ACC112 (cell line): ENCODE measurements around the gene ACTN1.

Experiments
- H2AFZ ChIP-seq: fragments of 200-600 bp; sonication (generic); one replicate; pipeline ENCODE4 v1.6.0; 2017; ENCODE audit warnings: antibody characterized with exemption, low read length; ENCODE audit not compliant: unreplicated experiment
- H3K27ac ChIP-seq: fragments of 200-600 bp; sonication (generic); 2 replicates; pipeline ENCODE4 v1.5.1; 2014; ENCODE audit warnings: low read depth, mild to moderate bottlenecking, antibody characterized with exemption, low read length, moderate library complexity
- H3K27me3 ChIP-seq: fragments of 200-600 bp; sonication (generic); 2 replicates; pipeline ENCODE4 v1.6.1; 2014; ENCODE audit warnings: mild to moderate bottlenecking, antibody characterized with exemption, low read length, moderate library complexity, mixed read lengths; ENCODE audit not compliant: insufficient read depth
- H3K36me3 ChIP-seq: fragments of 200-600 bp; sonication (generic); 2 replicates; pipeline ENCODE4 v1.6.1; 2016; ENCODE audit warnings: mild to moderate bottlenecking, antibody characterized with exemption, low read length, moderate library complexity, mixed read lengths; ENCODE audit not compliant: insufficient read depth
- H3K4me1 ChIP-seq: fragments of 200-600 bp; sonication (generic); one replicate; pipeline ENCODE4 v1.6.1; 2016; ENCODE audit warnings: low read length, mixed read lengths; ENCODE audit not compliant: insufficient read depth, unreplicated experiment, control insufficient read depth
- H3K4me3 ChIP-seq: fragments of 200-600 bp; sonication (generic); 2 replicates; pipeline ENCODE4 v1.5.1; 2014; ENCODE audit warnings: mild to moderate bottlenecking, low read depth, low read length
- H3K79me2 ChIP-seq: fragments of 200-600 bp; sonication (generic); one replicate; pipeline ENCODE4 v1.6.0; 2016; ENCODE audit warnings: low read length; ENCODE audit not compliant: control insufficient read depth, unreplicated experiment, insufficient read depth

ACTN1 gene

GRCh38 chr14:68952531-68953195 is 26.4 kb downstream of the ACTN1 start:
- H3K79me2 ChIP-seq: peaks cover 91% of the 10 kb centered on the region
- peaks cover 89% of the 10 kb centered on the region for H3K4me1 ChIP-seq
- H3K27me3 ChIP-seq: no peaks in the 10 kb centered on the region
- H3K4me3 ChIP-seq: peak overlapping the region; percentile 40
- H2AFZ ChIP-seq: no peak overlapping the region
- peak overlapping the region; percentile 92 for H3K27ac ChIP-seq
- H3K36me3 ChIP-seq: peaks cover 9% of the 10 kb centered on the region; the same call in 1 of the 2 replicates

- peaks cover 7% of the 10 kb centered on the region; the same call in 1 of the 2 replicates for H3K36me3 ChIP-seq
- no peaks in the 10 kb centered on the region for H3K27me3 ChIP-seq
- H3K4me1 ChIP-seq: peaks cover 89% of the 10 kb centered on the region
- no peak overlapping the region for H2AFZ ChIP-seq
- H3K4me3 ChIP-seq: 0 out of 2 replicates have a peak overlapping the region, but pooled peaks have one; percentile 40
- peak overlapping the region; percentile 92 for H3K27ac ChIP-seq
- H3K79me2 ChIP-seq: peaks cover 91% of the 10 kb centered on the region
Measured at GRCh38 chr14:68951800-68952530, 27.1 kb downstream of the ACTN1 start.

- peaks cover 91% of the 10 kb centered on the region for H3K79me2 ChIP-seq
- no peaks in the 10 kb centered on the region for H3K36me3 ChIP-seq
- H3K27ac ChIP-seq: peak overlapping the region; percentile 92
- no peaks in the 10 kb centered on the region for H3K27me3 ChIP-seq
- peaks cover 89% of the 10 kb centered on the region for H3K4me1 ChIP-seq
- no peak overlapping the region for H2AFZ ChIP-seq
- peak overlapping the region; percentile 40; the same call in 1 of the 2 replicates for H3K4me3 ChIP-seq
Measured at GRCh38 chr14:68951035-68951797, 27.9 kb downstream of the ACTN1 start.

GRCh38 chr14:68950111-68950510 is 29.0 kb downstream of the ACTN1 start:
- peaks cover 91% of the 10 kb centered on the region for H3K79me2 ChIP-seq
- no peaks in the 10 kb centered on the region for H3K27me3 ChIP-seq
- H3K27ac ChIP-seq: peak overlapping the region; percentile 92
- H2AFZ ChIP-seq: no peak overlapping the region
- no peaks in the 10 kb centered on the region for H3K36me3 ChIP-seq
- no peak overlapping the region for H3K4me3 ChIP-seq
- H3K4me1 ChIP-seq: peaks cover 89% of the 10 kb centered on the region

GRCh38 chr14:68949601-68949965 is 29.5 kb downstream of the ACTN1 start:
- Histone ChIP-seq H3K27me3 (no peaks in the 10 kb centered on the region), H3K27ac (peak overlapping the region; percentile 92), H3K79me2 (peaks cover 89% of the 10 kb centered on the region), H3K4me1 (peaks cover 86% of the 10 kb centered on the region), H2AFZ (no peak overlapping the region), H3K36me3 (no peaks in the 10 kb centered on the region), H3K4me3 (no peak overlapping the region)

- Histone ChIP-seq H3K27ac (peak overlapping the region; percentile 92), H3K36me3 (no peaks in the 10 kb centered on the region), H3K27me3 (no peaks in the 10 kb centered on the region), H2AFZ (no peak overlapping the region), H3K79me2 (peaks cover 90% of the 10 kb centered on the region), H3K4me1 (peaks cover 90% of the 10 kb centered on the region), H3K4me3 (no peak overlapping the region)
Measured at GRCh38 chr14:68948686-68949600, 30.2 kb downstream of the ACTN1 start.

GRCh38 chr14:68947802-68948201 is 31.3 kb downstream of the ACTN1 start:
- Histone ChIP-seq H3K4me3 (peak overlapping the region; percentile 11; the same call in 1 of the 2 replicates), H2AFZ (no peak overlapping the region), H3K79me2 (peaks cover 94% of the 10 kb centered on the region), H3K36me3 (no peaks in the 10 kb centered on the region), H3K27ac (peak overlapping the region; percentile 92), H3K27me3 (no peaks in the 10 kb centered on the region), H3K4me1 (peaks cover 93% of the 10 kb centered on the region)

GRCh38 chr14:68946489-68946822 is 32.6 kb downstream of the ACTN1 start:
- Histone ChIP-seq H3K79me2 (peaks cover 93% of the 10 kb centered on the region), H3K36me3 (no peaks in the 10 kb centered on the region), H3K4me3 (no peak overlapping the region), H2AFZ (no peak overlapping the region), H3K27me3 (no peaks in the 10 kb centered on the region), H3K4me1 (peaks cover 93% of the 10 kb centered on the region), H3K27ac (peak overlapping the region; percentile 74; the same call in 1 of the 2 replicates)

- Histone ChIP-seq H3K27ac (peak overlapping the region; percentile 74; the same call in 1 of the 2 replicates), H3K36me3 (no peaks in the 10 kb centered on the region), H3K4me1 (peaks cover 95% of the 10 kb centered on the region), H3K27me3 (no peaks in the 10 kb centered on the region), H2AFZ (no peak overlapping the region), H3K4me3 (no peak overlapping the region), H3K79me2 (peaks cover 96% of the 10 kb centered on the region)
Measured at GRCh38 chr14:68945585-68946488, 33.3 kb downstream of the ACTN1 start.
